ENCODE data around the gene ZFYVE28.
A peak's percentile ranks its signal among the peaks of the same experiment; 100 is the strongest.

The ZFYVE28 gene

DNA sequence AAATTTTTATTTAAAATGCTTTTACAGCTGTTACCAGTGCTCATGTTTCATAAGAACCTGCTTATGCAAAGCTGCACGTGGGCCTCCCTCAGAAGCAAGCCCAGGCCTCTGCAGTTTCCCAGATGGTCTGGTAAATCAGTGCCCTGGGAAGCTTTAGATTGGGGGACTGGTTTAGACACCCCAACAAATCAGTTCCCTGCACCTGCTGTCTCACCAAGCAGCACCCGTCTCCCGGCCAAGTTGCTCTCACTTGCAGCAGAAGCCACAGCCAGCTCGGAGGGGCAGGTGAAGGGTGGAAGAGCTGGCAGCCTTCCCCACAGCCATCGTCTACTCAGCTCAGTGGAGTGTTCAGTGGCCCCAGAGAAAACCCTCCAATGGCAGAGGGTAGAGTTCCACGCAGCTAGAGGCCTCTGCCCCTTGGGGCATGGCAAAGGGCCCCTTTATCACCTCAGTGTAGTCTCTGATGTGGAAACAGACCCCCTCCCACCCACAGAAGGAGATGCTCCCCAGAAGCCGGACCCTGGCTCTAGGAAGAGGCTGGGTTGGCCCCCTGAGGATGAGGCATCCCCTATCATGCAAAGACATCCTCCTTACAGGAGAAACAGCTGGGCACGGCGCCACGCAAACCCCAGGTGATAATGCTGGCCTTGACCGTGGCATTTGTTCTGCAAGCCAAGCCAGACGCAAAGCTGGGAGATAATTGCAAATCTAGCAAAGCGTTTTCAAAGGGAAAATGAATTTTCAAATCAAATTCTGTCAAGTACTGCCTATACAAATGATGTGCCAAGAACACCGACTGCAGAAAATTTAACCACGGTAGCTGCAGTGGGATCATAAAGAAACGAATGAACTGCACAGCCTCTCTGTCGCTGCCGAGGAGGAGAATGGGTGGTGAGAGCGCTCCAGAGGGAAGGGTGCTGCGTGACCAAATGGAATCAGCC, 51.9 kb downstream of the ZFYVE28 start:
- DNase-seq (ENCODE audit: low read depth): no peak

- no peak for DNase-seq (ENCODE audit: low read depth)
These were observed 52.6 kb downstream of the ZFYVE28 start for GRCh38 chr4:2365913-2366210.

DNA sequence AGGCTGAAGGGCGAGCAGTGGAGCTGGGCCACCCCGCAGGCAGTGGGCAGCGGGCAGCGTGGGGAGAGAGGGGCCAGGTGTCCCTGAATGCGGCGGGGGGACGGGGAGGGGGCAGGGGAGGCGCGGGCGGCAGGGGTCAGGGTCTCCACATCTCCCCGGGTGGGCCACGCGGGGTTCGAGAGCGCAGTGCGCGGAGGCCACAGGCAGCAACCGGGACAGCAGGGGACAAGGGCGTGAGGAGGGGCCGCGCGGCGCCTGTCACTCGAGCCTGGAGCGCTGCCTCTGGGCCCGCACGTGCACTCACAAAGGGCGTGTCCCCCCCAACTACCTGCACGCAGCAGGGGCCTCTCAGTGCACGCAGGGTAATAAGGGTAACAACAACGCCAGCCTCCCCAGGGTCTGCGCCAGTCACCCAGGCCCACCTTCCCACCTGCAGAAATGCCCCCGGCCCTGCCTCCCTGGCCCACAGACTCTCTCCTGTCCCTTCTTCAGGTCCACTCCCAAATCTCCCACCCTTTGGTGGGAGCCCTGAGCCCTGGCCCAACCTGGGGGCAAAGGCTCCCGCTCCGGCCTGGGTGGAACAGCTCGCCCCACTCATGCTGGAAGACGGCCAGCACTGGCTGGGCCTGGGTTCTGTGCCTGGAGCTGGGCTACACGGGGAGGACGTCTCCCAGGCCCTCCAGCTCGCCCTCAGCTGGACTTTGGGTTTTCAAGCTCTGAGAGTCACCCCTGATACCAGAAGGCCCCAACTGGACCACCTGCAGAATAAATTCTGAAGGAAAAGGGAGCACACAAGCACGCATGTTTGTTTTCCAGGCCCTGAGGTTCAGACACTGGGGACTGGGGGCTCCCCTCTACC, 53.2 kb downstream of the ZFYVE28 start:
- no peak for DNase-seq (ENCODE audit: low read depth)

GRCh38 chr4:2364654-2365053, 53.8 kb downstream of the ZFYVE28 start:
- peak; percentile 35 for DNase-seq (ENCODE audit: low read depth)

GRCh38 chr4:2363951-2364653, 54.3 kb downstream of the ZFYVE28 start:
- no peak for DNase-seq (ENCODE audit: low read depth)

- no peak for DNase-seq (ENCODE audit: low read depth)
These were observed 55.3 kb downstream of the ZFYVE28 start for GRCh38 chr4:2363056-2363721.

GRCh38 chr4:2362266-2363055, 56.0 kb downstream of the ZFYVE28 start:
- no peak for DNase-seq (ENCODE audit: low read depth)

DNA sequence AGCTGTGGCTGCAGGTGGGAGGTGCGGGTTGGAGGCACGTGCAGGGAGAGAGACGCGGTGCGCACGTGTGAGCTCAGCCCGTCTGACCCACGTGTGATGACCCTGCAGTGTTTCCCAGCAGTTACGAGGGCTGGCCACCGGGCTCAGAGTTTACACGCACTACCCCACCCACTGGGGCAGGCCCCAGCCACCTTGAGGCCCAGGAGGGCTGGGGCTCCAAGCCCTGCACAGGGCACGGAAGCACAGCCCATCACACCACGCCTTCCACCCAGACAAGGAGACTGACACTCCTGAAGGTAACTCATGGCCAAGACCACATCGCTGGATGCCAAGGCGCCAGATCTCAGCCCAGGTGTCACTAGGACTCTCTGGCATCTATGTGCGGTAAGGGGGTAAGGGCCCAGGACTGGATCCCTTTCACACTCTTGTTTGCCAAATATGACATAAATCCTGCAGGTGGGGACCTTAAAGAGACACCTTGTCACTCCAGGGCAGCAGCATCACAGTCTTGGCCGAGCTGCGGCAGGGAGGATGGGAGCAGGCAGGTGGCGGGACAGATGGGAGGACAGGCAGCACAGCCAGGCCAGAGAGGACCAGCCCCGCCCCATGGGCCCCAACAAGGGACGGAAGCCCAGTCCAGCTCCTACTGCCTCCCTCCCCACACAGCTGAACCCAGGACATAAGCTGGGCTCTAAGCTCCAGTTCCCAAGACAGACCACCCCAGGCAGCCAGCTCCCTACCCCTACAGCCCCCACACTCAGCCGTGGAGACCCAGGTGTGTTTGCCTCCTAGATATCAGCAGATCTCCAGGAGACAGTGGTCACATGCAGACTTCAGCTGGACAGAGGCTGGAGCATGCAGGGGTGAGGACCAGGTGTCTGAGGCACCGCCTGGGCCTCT, 56.8 kb downstream of the ZFYVE28 start:
- no peak for DNase-seq (ENCODE audit: low read depth)

DNA sequence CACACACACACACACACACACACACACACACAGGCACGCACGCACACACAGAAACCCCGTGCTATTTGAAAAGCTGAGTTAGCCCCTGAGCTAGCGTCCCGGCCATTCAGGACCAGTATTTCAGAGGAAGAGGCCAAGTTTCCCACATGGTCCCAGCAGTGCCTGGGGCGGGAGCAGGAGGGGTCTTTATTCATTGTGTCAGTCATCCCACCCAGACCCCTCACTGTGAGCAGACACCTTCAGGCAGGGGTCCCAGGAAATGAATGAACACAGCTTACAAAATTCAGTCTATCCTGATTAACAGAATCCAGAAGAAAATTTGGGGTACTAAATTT, 58.1 kb downstream of the ZFYVE28 start:
- no peak for DNase-seq (ENCODE audit: low read depth)

- no peak for DNase-seq (ENCODE audit: low read depth)
These were observed 58.7 kb downstream of the ZFYVE28 start for GRCh38 chr4:2359591-2360395.

DNA sequence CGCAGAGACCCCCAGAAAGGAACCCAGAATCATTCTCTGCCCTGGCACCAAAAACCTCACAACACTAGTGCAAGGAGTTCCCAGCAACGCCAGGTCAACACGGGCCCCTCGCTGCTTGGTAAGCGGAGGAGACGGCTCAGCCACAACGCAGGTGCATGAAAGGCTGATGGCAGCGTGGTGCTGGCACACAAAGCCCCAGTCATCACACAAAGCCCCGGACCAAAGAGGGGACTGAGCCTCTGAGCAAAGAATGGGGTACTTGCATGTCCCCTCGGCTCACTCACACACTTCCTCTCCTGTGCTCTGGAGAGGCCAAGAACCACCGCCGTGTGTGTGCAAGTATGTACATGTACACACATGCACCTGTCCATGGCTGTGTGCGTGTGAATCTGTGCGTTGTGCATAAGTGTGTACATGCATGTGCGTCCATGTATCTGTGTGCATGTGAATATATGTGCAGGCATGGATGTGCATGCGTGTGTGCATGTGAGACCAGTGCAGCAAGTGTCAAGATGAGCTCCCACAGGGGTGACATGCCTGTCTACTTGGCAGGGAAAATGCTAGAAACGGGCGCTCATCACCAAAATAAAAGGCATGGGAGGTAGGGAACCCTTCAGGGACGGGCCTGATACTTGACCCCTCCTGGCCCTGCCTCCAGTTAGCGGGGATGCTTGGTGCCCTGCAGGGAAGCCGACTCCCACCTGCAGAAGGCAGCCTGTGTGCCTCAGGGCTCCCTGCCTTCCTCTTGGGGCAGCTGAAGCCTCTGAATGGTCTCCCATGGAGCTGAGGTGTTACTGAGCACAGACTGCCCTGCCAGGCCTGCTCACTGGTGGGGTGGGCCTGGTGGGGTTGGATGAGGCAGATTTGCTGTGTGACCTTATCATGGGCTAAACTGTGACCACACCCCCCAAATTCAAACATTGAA, 60.4 kb downstream of the ZFYVE28 start:
- DNase-seq (ENCODE audit: low read depth): no peak

DNA sequence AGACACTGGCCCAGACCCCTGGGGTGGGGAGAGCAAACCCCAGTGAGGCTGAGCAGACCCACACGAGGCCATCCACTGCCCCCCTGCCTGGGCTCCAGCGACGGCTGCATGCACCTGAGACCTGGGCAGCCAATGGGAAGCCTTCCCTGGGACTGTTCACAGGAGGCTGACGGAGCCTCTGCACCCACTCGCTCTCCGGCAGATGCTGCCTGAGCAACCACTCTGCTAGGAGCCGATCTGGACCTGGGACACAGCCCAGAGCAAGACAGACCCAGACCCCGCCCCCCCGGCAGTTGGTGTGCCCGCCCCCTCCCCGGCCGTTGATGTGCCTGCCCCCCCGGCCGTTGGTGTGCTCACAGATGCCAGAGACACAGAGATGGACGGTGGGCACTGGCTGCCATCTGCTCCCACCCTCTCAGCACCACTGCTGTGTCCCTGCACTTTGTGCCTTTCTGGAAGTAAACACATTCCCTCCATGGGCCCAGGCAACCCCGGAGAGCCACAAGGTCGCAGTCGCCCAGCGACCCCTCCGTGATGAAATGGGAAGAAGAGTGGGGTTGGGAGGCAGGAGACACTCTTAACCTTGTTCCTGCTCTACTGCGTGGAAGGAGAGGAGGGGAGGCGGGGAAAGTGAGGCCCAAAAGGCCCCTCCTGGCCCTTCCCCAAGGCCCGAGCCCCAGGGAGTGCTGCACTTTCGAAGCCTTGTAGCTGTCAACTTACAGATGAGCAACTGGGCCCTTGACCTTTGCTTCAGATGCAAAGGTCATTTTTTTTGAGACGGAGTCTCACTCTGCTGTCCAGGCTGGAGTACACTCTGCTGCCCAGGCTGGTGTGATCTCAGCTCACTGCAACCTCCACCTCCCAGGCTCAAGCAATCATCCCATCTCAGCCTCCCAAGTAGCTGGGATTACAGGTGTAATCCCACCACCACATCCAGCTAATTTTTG, 62.0 kb downstream of the ZFYVE28 start:
- DNase-seq (ENCODE audit: low read depth): no peak

DNA sequence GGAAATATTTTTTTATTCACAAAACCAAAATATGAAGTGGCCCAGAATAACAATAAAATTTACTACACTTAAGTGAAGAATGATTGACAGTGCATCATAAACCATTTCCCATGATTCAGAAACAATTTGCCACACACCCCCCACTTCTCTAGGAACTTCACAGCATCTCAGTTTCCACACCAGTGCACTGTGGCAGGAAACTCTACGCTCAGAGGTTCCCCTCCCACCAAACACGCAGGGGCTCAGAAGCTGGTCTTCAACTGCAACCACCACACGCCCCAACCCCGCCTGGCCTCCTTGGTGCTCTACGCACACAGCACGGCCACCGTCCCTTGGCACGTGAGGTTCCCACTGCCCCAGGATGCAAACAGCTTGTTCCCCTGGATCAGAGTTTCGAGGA, 63.7 kb downstream of the ZFYVE28 start:
- no peak for DNase-seq (ENCODE audit: low read depth)

GRCh38 chr4:2354118-2354517, 64.3 kb downstream of the ZFYVE28 start:
- peak; percentile 15 for DNase-seq (ENCODE audit: low read depth)

DNA sequence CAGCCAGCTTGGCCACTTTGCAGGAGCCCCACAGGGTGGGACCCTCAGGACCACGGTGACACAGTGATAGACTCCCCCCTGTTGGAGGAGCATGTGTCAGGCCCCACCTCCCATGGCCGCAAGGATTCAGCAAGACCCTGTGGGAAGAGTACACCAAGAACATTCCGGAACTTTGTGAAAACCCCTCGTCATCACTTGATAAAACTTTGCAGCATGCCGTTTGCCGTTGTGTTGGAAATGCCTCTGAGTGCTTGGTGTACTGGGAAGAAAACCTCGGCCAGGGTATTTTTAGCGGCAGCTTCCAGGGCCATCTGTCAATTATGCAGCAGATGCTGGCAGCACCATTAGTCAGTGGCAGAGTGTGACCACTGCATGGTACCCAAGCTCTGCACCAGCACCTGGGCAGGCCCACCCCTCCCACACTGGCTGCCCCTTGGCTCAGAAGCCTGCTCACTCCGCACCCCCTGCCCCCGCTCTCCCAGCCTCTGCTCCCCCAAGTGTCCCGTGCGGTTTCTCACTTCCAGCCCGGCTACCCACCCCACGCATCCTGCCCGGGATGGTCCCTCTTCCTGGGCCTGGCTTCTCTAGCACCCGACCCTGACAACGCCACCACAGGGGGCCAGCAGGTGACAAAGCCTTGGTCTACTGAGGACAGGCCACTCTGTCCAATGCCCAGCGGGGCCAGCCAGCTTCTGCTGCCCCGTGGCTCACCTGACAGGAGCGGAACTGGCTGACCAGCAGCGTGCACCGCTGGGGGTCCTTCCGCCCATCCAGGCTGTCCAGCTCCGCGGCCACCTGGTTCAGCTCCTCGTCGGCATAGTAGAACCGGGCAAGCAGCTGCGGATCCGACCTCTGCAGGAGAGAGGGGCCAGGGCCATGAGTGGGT, 65.0 kb downstream of the ZFYVE28 start:
- no peak for DNase-seq (ENCODE audit: low read depth)

- DNase-seq (ENCODE audit: low read depth): no peak
These were observed 65.7 kb downstream of the ZFYVE28 start for GRCh38 chr4:2352729-2353221.
